NCI-H460 (cell line): ENCODE results near the gene CMBL. TPM values are rescaled to one million over a fixed set of nuclear protein-coding genes. Genes with fewer than 3 reads are reported as not detected.
A peak's percentile ranks its signal among the peaks of the same experiment; 100 is the strongest.
"Not testable (repeated sequence)": the region's sequence is repeated elsewhere in the genome, so short reads cannot be mapped to it uniquely, and the experiment has no call there.

ENCODE experiments used
- DNase-seq: peaks from one replicate; pipeline ENCODE4 v3.0.0-alpha.2; 2016; ENCODE audit warnings: low read depth; ENCODE audit errors: extremely low read depth
- total RNA-seq: library from RNA; depleted of rRNA; stranded (reverse); fragments of >200 nt; shearing (Covaris generic); gene quantifications from 2 replicates; pipeline ENCODE4 v1.2.3, GENCODE V29; 2014

Gene CMBL
- total RNA-seq, 1 experiment from 2014 or later: 13.5 TPM

GRCh38 chr5:10310835-10311570 lies 3.3 kb upstream of the CMBL start:
- DNase-seq: not testable (repeated sequence)

DNA sequence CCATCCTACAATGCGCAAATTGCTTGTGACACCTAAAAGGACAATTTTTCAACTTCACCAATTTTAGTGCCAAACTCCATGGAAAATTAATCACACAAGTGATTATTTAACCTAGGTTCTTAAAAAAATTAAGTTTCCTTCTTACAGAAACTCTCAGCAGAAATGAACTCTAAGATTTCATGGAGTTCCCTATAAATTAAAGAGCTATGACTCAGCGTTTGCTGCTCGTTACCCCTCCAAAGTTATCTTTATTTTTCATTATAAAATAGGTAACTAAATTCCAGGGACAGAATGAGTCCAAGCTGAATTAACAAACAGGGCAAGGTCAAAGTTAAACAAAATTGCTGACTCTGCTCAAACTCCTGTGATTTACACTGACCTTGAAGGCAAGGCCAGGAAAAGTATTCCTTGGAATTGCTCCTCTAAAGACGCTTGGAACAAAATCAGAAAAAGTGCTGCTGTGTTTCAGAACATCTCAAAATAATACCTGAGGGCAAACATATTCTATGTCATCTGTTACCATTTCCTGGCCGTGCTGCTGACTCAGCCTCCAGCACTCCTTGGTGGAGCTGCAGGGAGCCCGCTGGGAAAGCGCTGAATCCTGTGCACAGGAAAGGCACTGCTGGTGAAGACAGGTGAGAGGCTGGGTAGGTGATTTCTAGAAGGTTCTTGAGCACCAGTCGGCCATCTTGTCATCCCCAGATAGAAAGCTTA lies 2.5 kb upstream of the CMBL start:
- DNase-seq: peak; percentile 45

DNA sequence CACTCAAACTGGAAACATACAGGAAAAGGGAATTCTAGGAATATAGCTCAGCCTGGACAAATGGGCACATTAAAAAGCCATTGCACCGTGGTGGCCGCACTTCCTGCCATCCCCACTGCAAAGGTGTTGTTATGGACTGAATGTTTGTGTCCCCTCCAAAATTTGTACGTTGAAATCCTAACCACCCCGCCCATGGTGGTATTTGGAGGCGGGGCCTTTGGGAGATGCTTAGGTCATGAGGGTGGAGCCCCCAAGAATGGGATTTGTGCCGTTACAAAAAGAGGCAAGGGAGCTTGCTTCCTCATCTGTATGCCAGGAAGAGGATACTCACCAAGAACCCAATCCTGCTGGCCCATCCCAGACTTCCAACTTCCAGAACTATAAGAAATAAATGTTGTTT lies 1.1 kb upstream of the CMBL start:
- no peak for DNase-seq

- no peak for DNase-seq
Observed at GRCh38 chr5:10306806-10307205, 896 bp downstream of the CMBL start.

- no peak for DNase-seq
Observed at GRCh38 chr5:10306114-10306513, 1.6 kb downstream of the CMBL start.

GRCh38 chr5:10304932-10305331 lies 2.8 kb downstream of the CMBL start:
- DNase-seq: no peak

- no peak for DNase-seq
Observed at GRCh38 chr5:10303699-10304170, 4.0 kb downstream of the CMBL start.

GRCh38 chr5:10303201-10303600 lies 4.5 kb downstream of the CMBL start:
- DNase-seq: no peak

DNA sequence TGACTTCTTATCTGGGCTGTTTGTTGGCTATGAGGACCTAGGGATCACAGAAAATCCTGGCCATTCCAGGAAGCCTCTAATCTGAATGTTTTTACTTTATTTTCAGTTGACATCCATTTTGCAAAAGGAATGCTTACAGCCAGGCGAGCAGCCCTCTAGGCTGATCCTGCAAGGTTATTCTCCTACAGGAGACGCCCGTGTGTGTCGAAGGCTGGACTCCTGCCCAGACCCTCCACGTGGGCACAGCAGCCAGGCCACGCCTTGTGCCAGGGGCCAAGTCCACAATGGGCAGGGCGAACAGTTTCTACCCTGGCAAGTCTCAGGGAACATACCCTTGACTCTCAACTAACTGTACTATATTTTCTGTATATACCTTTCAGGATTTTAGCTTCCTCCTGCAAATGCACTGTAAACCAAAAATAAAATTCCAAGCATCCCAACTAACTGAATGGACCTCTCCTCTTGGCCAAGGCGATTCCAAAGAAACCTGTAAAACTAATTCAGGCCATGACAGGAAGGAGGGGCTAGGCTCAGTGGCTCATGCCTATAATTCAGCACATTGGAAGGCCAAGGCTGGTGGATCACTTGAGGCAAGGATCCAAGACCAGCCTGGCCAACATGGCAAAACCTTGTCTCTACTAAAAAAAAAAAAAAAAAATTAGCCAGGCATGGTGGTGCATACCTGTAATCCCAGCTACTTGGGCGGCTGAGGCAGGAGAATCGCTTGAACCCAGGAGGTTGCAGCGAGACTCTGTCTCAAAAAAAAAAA lies 5.7 kb downstream of the CMBL start:
- DNase-seq: no peak

DNA sequence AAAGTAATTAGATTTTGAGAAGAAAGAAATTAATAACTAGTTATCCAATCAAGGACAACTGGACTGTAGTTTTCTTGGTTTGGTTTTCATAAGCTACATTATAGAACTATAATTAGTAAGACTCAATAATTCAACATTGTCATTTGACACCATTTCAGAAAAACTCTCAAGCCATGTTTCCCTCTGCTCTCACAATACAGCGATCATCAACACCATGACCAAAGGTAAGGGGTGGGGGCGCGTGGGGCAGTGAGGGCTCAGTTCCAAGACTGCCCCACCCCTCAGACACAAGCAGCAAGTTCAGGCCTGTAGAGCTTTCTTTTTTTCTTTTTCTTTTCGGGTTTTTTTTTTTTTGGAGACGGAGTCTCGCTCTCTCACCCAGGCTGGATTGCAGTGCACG lies 6.4 kb downstream of the CMBL start:
- DNase-seq: no peak

DNA sequence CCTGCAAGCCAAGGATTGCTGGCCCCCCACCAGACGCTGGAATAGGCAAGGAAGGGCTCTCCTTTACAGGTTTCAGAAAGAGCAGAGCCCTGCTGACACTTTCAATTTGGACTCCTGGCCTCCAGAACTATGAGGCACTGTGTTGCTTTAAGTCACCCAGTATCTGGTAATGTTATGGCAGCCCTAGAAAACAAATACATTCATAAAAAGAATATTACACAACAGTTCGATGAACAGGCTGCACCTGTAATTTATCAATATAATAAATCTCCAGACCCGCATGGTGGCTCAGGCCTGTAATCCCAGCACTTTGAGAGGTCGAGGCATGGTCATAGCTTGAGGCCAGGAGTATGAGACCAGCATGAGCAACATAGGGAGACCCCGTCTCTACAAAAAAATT lies 7.5 kb downstream of the CMBL start:
- no peak for DNase-seq

DNA sequence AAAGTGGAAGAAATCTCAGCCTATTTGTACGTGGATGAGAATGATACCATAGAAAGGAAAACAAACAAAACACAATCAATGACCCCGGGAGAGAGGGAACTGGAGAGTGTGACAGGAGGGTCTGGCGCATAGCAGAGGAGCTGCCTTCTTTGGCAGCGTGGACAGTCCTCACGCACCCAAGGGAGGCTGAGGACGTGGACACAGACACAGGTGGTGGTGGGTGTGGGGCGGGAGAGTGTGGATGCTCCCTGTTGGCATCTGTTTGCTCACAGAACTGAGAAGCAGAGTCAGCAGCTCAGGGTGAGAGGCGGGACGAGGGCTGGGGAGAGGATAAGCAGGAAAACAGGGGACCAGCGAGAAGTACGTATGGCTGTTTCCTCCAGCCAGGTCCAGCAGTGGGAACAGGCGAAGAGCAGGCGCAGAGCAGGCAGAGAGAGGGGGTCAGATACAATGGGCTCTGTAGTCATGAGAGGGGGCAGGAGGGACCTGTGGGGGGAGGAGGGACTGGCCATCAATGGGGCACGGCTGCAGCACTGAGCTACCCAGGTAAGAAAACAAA lies 10.0 kb downstream of the CMBL start:
- DNase-seq: no peak

DNA sequence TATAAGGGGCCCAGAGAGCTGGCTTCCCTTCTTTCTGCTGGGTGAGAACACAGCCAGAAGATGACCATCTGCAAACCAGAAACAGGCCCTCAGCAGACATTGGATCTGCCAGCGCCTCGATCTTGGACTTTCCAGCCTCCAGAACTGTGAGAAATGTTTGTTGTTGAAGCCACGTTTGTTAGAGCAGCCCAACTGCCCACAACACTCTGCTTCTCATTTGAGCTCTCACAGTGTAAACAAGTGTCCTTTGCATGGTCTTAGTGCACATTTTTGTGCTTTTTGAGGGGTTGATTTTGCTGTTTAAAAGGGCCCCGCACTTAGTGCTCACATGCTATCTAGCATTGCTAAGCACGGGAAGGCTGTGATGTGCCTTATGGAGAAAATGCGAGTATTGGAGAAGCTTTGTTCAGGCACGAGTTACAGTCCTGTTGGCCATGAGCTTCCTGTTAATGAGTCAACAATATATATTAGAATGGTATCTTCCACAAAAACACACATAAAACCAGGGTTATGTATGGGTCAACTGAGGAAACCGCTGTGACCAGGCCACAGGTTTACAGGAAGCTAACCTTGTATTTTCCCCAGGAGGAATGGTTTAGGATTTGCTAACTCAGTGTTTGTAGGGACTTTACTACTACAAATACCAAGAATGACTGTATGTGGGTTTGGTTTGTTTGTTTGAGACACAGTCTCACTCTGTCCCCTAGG lies 11.9 kb downstream of the CMBL start:
- no peak for DNase-seq

DNA sequence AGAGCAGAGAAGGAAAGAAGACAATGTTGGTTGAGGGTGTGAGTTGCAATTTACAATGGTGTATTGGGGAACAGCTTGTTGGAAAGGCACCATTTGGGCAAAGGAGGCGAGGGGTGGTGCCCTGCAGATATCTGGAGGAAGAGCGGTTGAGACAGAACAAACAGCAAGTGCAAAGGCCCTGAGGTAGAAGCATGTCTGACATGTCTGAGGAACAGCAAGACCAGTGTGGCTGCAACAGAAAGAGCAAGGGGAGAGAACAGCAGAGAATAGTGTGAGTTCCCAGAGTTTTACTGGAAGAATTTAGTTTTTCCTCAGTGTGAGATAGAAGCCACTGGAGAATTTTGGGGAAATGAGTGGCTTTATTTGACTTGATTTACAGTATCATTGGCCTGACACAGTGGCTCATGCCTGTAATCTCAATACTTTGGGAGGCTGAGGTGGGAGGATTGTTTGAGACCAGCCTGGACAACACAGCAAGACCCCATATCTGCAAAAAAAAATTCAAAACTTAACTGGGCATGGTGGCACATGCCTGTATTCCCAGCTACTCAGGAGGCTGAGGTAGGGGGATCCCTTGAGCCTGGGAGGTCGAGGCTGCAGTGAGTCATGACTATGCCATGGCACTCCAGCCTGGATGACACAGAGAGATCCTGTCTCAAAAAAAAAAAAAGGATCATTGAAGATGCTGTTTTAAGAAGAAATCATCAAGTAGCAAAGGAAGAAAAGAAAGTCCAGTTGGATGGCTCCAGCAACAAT lies 13.6 kb downstream of the CMBL start:
- no peak for DNase-seq

GRCh38 chr5:10291692-10292339 lies 15.9 kb downstream of the CMBL start:
- no peak for DNase-seq

- DNase-seq: no peak
Observed at GRCh38 chr5:10290438-10290837, 17.3 kb downstream of the CMBL start.

DNA sequence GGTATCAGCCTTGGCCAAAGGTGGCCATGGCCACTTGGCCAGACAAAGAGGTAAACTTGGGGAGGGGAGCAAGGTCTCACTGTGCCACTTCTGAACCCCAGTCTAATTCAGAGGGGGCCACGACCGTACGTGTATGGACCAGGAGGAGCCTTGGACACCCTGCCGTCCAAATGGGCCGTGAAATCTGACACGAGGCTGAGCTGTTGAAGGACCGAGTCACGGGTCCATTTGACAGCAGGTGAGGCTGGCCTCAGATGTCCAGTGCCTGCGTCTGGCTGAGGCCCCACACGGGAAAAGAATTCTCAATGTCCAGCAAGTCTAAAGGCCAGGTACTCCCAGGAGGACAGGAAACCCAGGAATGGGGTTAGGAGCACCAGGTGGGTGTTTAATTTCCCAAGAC lies 17.7 kb downstream of the CMBL start:
- DNase-seq: no peak

- no peak for DNase-seq
Observed at GRCh38 chr5:10289353-10289752, 18.3 kb downstream of the CMBL start.

GRCh38 chr5:10288592-10289219 lies 19.0 kb downstream of the CMBL start:
- DNase-seq: no peak
